Hematopoietic multipotent progenitor cell treated with erythropoietin and hydrocortisone succinate and interleukin-3 and kit ligand, for 4 days (in vitro differentiated cells): Measurements from ENCODE around the gene CPEB4.

Source experiments
- DNase-seq: peaks from one replicate; pipeline ENCODE4 v3.0.0-alpha.2; 2015

The CPEB4 gene

GRCh38 chr5:173885475-173886010, 2.6 kb upstream of the CPEB4 start:
- peak; percentile 85 for DNase-seq

DNA sequence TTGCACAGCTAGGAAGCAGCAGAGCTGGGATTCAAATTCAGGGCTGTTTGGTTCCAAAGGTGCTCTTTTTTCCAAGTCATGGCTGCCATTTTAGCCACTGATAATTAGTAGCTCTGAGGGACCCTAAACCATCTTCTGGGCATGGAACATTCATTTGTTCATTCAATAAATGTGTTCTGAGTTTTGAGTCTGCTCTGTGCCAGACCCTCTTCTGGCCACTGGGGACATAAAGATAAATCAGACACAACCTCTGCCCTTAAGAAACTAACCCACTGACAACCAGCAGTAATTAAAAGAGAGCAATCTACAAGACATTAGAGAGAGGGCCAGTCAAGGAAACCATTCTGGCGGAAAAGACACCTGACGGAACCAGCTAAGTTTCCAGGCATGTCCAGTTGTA, 2.0 kb upstream of the CPEB4 start:
- no peak for DNase-seq

- peak; percentile 43 for DNase-seq
Observed at GRCh38 chr5:173888473-173889131, 453 bp downstream of the CPEB4 start.

DNA sequence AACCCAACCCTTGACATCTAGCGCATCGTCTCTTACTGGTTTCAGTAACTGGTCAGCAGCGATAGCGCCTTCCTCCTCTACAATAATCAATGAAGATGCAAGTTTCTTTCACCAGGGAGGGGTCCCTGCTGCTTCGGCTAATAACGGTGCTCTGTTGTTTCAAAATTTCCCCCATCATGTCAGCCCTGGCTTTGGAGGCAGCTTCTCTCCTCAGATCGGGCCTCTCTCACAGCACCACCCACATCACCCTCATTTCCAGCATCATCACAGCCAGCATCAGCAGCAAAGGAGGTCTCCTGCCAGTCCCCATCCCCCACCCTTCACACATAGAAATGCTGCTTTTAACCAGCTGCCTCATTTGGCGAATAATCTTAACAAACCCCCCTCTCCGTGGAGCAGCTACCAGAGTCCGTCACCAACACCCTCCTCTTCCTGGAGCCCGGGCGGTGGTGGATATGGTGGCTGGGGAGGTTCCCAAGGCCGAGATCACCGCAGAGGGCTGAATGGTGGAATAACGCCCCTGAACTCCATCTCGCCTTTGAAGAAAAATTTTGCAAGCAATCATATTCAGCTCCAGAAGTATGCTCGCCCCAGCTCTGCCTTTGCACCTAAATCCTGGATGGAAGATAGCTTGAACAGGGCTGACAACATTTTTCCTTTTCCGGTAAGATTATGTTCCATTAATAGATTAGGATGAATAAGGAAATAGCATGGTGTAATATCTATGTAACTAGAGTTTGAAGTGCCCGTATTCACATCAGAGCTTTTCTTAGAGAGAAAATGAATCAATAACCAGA, 2.2 kb downstream of the CPEB4 start:
- DNase-seq: peak; percentile 31

DNA sequence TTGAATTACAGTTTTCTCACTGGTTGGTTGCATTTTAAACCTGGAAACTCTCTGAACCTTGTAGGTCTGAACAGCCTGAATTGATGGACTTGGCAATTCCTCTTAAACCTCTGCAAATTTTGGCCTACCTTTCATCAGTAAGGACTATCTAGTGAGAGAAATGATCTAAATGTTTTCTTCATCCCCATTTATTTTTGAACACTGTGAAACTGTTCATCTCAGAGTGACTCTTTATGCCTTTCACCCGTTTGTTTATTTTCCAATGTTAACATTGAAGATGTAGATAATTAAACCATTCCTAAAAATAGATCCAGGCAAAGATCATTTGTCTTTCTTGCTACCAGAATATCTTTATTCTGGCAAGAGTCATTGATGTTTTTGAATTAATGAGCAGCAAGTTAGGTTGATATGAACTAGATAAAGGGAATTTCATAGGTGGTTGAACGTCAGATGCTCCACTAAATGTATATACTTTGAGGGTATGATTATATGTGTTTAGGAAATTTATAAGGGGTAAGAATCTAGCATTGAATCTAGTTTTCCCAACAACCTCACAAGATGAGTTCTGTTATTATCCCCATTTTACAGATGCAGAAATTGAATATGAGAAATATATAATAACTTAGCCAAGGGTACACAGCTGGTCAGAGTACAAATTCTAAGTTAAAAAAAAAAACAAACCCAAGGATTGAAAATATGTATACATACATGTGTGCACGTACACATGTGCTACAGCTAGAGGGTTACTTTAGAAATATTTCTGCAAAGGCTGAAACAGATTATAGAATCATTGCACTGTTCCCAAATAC, 3.4 kb downstream of the CPEB4 start:
- no peak for DNase-seq

DNA sequence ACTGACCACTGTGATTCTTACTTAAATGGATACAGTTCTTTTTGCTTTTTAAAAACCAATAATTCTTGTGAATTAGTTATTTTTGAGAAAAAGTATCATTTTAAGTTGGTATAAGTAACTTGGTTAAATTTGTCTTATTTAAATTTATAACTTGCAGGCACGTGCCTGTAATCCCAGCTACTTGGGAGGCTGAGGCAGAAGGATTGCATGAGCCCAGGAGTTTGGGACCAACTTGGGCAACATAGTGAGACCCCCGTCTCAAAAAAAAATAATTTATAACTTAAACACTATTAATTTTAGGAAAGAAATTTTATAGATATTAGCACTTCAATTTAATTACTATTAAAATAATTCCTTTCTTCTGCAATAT, 5.0 kb downstream of the CPEB4 start:
- DNase-seq: no peak

DNA sequence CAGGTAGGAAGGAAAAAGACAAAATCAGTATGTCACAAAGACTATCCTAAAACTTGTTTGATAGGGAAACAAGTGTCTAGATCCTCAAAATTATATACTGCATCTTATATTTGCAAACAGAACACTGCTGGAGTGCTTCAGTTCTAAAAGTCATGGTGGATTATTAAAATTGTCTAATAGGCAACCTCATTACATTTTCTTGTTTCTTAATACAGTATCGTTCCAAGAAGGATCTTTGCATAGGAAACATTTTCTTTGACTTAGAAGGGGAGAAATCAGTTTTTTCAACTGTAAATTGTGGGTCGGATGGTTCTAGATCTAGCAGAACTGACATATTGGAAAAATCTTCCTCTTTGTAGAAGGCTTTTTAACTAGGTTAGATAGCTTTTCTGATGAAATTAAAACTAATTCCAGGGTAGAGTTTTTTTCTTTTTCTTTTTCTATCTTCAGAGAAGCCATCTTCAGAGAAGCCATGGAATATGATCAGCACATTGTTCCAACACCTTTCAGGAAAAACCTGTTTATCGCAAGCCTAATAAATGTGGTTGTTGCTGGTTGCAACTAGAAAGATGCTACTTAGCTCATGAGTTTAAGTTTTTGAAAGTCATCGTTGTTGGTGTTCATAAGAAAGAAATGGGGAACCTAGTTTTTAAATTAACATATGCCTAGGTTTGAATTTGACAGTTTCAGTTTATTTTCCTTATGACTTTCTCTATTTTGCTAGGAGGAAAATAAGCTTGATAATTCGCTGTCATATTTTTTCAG, 7.4 kb downstream of the CPEB4 start:
- DNase-seq: peak; percentile 46

DNA sequence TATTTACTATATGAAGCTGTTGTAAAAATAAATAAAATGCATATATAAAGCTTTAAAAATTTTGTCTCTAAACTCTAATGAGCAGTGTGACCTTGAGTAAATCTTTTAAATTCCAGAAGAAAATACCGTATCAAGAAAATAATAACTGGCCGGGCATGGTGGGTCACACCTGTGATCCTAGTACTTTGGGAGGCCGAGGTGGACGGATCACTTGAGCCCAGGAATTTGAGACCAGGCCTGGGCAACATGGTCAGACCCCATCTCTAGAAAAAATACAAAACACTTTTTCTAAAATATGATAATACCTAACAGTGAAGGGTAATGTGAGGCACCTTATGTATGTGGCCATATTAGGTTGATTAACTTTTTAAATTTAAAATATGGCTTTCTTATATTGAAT, 8.5 kb downstream of the CPEB4 start:
- no peak for DNase-seq

- no peak for DNase-seq
Observed at GRCh38 chr5:173901705-173902104, 13.6 kb downstream of the CPEB4 start.

DNA sequence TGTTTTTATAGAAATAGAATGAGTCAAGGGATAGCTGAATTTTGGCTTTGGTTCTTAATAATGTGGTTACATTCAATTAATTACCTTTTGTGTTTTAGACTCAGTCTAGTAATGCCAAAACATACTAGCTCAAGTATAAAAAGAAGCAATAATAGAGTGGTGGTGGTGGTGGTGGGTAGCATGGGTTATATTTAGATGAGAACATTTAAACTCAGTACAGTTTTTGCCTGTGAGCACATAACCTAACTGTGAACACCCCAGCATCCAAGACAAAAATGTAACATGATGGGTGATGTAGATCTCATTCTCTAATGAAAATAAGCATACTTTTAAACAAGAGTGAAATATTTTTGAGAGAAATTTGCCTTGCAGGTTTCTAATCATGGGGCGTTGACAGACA, 14.2 kb downstream of the CPEB4 start:
- no peak for DNase-seq

DNA sequence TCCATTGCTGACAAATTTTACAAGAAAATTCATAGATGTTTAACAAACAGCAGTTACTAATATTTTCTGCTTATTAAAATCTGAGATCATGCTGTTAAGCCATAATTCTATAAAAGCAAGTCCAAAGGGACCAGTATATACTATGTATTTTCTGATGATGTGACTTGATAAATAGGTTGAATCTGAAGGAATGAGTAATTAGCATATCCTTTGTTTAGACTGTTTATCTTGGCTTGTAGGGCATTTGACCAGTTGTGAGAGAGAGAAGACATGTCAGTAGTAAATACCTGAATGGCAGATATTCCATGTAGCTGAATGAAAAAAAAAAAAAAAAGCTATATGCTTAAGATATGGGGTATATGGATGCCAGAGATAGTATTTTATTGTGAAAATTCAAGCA, 14.6 kb downstream of the CPEB4 start:
- no peak for DNase-seq

DNA sequence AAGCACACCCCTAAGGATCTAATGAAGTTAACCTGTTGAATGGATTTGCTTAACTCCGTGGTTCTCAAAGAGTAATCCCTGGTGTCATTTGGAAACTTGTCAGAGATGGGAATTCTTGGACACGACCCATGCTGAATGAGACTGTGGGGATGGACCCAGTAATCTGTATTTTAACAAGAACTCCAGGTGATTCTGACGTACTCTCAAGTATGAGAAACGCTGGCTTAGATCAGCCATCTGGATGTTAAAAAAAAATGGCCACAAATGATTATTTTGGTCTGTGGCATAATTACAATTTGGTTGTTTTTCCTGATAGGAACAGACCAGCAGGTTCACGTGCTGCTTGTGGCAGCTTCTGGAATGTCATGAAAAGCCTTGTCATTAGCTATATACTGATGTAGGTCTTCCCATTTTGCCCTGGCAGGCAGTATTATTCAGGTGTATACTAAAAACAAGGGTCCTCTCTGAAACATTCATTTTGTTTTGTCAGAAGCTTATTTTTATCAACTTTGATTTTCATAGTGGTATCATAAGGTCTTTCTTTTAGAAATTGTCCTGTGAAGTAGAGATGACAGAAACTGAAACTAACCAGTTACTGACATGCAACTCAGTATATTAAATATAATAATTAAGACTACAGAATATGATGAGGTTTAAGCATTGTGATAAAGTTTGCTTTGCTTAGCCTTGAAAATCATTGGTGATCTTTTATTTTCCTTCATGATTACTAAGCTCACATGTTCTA, 15.4 kb downstream of the CPEB4 start:
- DNase-seq: no peak

GRCh38 chr5:173904151-173904550, 16.0 kb downstream of the CPEB4 start:
- DNase-seq: peak; percentile 46

DNA sequence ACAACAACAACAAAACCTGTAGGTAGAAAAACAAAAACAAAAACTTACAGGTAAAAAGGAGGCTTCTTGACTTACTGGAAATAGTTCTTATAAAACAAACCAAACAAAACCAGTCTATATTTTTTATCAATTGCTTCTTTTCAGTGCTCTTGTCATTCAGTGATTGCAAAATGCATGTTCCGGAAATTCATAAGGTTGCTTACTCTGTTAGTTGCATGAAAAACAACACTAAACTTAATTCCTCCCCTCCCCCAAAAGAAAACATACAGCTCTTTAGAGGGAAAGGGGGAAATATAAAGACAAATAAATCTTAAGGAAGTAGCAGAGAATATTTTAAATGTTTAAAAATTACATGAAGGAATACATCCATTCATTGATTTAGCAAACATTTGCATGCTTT, 19.1 kb downstream of the CPEB4 start:
- DNase-seq: no peak

- no peak for DNase-seq
Observed at GRCh38 chr5:173907686-173908371, 19.7 kb downstream of the CPEB4 start.

GRCh38 chr5:173909199-173909598, 21.1 kb downstream of the CPEB4 start:
- no peak for DNase-seq

DNA sequence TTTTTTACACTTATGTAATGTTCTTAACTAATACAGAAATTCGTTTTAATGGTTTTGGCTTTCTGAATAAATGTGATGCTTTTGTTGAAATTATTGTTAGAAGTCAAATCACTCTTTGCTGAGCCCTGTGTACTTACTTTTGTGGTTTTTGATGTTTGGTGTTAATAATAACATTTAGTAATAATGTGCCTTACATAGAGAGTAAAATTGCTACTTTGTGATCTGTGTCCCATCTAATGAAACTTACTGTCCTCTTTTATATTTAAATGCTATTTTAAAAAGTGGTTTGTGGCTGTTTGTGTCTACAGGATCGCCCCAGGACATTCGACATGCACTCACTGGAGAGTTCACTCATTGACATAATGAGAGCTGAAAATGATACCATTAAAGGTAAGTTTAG, 22.1 kb downstream of the CPEB4 start:
- DNase-seq: no peak

GRCh38 chr5:173911623-173912022, 23.5 kb downstream of the CPEB4 start:
- DNase-seq: no peak

DNA sequence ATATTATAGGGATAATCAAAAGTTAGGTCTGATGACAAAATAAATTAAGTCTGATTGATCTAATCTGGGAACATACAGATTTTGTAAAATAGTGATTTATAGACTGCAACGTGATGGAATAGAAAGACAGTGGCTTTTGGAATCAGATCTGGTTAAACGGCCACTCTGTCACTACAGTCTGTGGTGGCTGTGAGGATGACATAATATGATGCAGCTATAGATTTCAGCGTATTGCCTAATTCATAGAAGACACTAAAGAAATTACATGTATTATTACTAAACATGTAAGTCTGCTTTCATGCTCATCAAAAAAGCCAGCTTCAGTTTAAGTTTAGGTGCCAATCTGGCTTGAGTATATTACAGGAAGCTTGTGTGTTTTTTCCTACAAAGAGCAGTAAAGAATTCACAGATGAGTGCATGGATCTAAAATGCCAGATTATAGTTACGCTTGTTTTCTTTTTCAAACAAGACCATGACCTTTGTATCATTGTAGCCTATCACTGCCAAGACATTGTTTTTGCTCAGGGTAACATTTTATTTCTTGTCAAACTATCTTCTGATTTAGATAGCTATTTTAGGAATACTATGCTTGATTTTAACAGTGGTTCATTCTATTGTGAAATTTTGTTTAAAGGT, 25.7 kb downstream of the CPEB4 start:
- peak; percentile 70 for DNase-seq

- DNase-seq: no peak
Observed at GRCh38 chr5:173915310-173916014, 27.3 kb downstream of the CPEB4 start.
